HG02759 (cell line): Measurements from ENCODE around the gene NPIPA1.
"Not testable (repeated sequence)": the region's sequence is repeated elsewhere in the genome, so short reads cannot be mapped to it uniquely, and the experiment has no call there.

Experiments
- ATAC-seq: cut with Tn5 transposase; IDR thresholded peaks from one replicate; pipeline ENCODE4 v1.9.1; 2021; ENCODE audit warnings: mild to moderate bottlenecking, moderate library complexity; ENCODE audit not compliant: unreplicated experiment

NPIPA1 gene

DNA sequence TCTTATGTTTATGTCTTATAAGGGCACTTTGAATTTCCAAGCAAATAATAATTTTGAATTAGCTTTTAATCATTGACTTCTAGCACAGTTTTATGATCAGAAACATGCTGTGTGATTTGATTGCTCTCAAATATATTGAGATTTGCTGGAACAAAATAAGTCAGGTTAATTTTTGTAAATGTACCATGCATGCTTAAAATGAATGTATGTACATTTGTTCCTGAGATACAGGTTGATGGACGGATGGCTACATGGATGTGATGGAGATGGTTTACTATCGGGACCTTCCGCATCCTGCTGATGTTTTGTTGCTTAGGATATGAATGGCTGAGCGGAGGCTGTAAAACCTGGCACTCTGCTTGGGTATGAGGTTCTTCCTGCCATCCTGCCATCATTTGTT, at the start of gene NPIPA1:
Gene NPIPA1, plus strand, starts transcription at position 301 of the 400 bp plus-strand sequence. Its CDS starts 0 bp downstream, at position 301.
- not testable (repeated sequence) for ATAC-seq

DNA sequence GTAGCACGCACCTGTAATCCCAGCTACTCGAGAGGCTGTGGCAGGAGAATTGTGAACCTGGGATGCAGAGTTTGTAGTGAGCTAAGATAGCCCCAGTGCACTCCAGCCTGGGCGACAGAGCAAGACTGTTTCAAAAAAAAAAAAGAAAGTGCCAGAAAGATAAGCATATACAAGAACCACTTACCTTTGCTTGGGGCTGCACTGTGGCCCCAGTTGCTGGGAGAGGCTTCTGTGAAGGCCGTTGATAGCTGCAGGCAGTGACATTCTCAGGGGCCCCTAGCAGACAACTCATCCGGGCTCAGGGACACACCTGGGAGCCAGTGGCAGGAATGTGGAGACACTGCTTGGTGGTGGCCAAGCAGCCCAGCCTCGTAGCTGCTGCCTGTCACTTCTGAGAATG, 45.1 kb upstream of the NPIPA1 start:
- not testable (repeated sequence) for ATAC-seq

DNA sequence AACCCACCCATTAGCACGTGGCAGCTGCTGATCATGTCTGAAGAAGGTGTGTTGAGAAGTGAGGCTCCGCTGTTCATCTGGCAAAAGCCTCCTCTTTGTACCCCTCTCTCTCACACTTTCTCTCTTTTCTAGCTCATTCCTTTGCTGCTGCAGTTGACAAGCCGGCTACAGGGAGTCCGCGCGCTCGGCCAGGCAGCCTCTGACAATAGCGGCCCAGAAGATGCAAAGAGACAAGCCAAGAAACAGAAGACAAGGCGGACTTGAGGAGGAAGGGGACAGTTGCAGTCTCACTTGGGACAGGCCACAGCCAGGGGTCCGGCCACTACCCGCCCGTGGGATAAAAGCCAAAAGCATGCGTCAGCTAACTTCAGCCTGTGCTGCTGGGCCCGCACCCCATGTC, 41.9 kb upstream of the NPIPA1 start:
- ATAC-seq = not testable (repeated sequence)

DNA sequence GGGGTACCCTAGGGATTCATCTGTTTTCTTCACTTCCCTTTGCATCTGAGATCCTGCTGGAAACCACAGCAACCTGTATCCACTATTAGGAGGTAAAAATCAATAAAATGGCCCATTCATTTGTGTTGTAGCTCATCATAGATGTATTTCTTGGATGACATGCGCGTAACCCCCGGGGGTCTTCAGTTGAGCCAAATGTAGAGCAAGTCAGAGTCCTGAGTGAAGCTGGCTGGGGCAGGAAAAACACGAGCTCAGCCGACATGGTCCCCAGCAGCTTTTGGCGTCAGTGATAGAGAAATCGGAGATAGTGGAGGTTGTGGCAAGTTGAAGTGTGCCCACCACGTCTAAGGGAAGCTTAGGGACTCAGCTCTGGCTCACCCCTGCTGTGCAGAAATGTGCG, 41.2 kb upstream of the NPIPA1 start:
- not testable (repeated sequence) for ATAC-seq

DNA sequence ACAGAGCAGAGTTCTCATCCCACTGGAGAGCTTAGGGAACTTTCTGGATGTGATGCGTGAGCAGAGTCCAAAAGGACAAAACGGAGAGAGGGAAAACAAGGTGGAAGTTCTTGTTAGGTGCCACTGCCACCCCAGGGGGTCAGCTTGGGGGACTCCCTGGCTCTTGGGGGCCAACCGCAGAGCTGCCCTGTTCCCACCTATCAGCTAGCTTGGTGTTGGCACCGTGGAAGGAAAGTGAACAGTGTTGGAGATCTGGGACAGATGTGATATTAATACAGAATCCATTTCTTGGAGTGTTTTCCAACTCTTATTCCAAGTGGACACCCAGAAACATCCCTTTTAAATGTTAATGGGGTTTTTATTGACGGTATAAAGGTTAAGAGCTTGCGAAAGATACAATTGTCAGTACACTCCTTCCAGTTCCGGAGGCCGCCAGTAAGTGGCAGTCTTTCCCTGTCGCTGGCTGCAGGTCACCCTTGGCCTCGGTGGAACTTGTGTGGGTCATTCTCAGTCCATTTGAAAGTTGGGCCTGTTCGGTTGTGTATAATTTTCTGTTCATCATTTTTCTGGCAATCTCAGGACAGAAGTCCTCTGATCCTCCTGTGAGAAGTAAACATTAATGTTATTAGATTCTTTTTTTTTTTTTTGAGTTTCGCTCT, 40.1 kb upstream of the NPIPA1 start:
- not testable (repeated sequence) for ATAC-seq

DNA sequence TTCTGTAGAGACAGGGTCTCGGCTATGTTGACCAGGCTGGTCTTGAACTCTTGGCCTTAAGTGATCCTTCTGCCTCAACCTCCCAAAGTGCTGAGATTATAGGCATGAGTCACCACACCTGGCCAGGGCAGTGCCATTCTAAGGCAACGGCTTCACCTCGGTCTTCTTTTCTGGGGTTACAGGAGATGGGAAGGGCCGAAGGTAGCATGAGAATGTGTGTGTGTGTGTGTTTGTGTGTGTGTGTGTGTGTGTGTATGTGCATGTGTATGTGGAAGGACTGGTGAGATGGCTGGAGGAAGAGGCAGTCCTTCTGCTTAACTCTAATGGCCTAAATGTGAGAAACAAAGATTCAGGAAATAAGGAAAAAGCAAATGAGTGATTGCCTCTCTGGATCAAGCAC, 39.1 kb upstream of the NPIPA1 start:
- not testable (repeated sequence) for ATAC-seq

DNA sequence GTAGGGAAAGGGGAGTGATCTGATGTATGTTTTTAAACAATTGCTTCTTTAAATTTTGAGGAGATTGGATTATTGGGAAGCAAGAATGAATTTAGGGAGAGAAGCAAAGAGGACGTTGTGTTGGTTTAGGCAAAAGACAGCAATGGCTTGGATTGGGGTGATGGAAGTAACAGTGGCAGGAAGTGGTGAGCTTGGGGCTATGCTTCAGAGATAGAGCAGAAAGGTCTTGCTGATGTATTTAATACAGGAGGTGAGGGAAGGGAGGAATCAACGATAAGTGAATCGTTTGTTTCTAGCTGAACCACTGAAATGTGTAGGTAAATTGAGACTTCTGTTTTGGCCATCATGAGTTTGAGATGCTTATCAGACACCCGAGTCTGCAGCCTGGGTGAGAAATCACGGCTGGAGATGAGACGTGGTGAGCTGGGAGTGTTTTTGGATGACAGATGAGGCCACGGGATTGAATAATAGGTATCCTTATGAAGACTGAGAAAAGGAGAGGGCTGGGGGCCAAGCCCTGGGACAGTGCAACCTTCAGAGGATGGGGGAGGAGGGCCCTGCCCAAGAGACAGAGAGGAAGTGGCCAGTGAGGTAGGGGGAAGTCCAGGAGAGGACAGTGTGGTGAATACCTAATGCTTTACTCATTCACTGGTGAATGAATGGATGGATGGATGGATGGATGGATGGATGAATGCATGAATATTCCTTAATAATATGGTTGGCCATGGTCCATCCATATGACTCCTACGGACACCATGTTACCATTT, 33.9 kb upstream of the NPIPA1 start:
- peak; percentile 43 for ATAC-seq

DNA sequence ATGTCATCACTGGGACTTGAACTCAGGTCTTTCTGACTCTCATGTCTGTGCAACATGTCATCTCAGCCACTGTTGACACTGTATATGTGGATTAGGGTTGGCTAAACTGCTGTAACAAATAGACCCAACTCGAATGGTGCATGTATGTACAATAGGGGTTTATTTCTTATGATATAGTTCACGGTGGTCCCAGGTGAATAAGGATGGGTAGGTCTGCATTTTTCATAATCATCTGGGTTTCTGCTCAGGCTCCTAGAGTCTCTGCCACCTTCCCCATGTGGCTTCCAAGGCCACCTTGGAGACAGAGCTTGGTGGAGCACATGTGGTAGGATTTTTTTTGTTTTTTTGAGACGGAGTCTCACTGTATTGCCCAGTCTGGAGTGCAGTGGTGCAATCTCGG, 27.5 kb upstream of the NPIPA1 start:
- not testable (repeated sequence) for ATAC-seq

DNA sequence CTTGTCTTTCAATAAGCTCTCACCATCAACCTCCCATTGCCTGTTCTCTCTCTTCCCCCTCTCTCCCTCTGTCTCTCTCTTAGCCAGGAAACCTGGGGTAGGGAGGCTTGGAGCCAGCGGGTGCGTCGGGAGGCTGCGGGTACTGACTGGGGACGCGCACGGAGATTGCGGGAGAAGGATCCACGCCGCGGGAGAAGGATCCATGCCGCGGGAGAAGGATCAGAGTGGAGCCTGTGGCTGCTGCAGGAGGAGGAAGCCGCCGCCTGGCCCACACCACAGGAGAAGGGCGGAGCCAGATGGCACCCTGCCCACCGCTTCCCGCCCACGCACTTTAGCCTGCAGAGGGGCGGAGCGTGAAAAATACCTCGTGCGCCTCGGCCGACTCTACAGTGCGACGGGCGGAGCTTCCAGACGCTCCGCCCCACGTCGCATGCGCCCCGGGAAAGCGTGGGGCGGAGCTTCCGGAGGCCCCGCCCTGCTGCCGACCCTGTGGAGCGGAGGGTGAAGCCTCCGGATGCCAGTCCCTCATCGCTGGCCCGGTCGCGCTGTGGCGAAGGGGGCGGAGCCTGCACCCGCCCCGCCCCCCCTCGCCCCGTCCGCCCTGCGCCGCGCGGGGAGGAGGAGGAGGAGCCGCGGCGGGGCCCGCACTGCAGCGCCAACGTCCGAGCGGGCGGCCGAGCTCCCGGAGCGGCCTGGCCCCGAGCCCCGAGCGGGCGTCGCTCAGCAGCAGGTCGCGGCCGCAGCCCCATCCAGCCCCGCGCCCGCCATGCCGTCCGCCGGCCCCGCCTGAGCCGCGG, 26.2 kb upstream of the NPIPA1 start:
- ATAC-seq = peak; percentile 56

DNA sequence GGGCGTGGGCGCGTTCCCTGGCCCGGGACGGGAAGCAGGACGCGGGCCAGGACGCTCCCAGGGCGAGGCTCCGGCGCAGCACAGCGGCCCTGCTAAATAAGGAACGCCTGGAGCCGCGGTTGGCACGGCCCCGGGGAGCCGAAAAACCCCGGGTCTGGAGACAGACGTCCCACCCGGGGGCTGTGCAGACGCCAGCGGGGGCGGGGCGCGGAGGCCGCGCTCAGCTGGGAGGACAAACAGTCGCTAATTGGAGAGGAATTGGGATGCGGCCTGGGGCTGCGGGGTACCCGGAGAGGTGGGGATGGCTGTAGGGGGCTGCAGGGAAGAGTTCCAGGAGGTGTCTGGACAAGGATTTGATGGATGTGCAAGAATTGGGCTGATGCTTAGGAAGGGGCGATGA, 25.3 kb upstream of the NPIPA1 start:
- ATAC-seq = not testable (repeated sequence)

DNA sequence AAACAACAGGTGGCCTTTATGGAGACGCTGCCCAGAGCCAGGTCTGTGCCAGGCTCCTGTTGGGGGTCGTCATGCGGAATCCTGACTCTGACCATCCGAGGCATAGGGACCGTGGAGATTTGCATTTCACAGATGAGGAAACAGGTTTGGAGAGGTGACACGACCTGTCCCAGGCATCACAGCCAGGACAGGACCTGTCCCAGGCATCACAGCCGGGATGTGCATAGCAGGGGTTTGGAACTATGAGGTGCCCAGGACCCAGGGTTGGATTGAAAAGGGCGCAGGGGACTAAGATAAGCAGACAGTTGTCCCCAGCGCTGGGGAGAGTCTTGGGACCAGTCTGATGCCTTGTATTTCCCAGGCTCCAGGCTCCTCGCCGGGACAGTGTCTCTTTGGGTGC, 24.7 kb upstream of the NPIPA1 start:
- not testable (repeated sequence) for ATAC-seq

DNA sequence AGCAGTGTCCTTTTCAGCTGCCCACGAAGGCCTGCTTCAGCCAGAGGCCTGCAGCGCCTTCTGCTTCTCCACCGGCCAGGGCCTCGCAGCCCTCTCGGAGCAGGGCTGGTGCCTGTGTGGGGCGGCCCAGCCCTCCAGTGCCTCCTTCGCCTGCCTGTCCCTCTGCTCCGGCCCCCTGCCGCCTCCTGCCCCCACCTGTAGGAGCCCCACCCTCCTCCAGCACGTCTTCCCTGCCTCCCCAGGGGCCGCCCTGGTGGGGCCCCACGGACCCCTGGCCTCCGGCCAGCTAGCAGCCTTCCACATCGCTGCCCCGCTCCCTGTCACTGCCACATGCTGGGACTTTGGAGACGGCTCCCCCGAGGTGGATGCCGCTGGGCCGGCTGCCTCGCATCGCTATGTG, 18.7 kb upstream of the NPIPA1 start:
- not testable (repeated sequence) for ATAC-seq

DNA sequence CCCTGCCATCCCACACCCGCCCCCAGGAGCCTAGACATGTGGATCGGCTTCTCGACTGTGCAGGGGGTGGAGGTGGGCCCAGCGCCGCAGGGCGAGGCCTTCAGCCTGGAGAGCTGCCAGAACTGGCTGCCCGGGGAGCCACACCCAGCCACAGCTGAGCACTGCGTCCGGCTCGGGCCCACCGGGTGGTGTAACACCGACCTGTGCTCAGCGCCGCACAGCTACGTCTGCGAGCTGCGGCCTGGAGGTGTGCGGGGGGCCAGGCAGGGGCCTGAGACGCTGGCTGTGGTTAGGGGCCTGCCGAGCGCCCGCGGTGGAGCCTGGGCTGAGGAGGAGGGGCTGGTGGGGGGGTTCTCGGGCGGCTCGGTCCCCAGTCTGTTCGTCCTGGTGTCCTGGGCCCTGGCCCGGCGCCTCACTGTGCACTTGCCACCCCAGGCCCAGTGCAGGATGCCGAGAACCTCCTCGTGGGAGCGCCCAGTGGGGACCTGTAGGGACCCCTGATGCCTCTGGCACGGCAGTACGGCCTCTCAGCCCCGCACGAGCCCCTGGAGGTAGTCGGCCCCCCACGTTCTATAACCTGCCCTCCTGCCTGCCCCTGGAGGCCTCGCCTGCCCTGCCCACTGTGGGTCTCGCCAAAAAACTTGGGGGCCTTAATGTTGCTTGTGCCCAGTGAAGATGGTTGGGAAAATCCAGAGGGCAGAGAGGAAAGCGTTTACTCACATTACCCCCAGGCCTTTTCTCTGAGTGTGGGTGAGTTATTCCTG, 17.2 kb upstream of the NPIPA1 start:
- ATAC-seq = not testable (repeated sequence)

DNA sequence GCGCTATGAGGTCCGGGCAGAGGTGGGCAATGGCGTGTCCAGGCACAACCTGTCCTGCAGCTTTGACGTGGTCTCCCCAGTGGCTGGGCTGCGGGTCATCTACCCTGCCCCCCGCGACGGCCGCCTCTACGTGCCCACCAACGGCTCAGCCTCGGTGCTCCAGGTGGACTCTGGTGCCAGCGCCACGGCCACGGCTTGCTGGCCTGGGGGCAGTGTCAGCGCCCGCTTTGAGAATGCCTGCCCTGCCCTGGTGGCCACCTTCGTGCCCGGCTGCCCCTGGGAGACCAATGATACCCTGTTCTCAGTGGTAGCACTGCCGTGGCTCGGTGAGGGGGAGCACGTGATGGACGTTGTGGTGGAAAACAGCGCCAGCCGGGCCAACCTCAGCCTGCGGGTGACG, 15.0 kb upstream of the NPIPA1 start:
- ATAC-seq = not testable (repeated sequence)

DNA sequence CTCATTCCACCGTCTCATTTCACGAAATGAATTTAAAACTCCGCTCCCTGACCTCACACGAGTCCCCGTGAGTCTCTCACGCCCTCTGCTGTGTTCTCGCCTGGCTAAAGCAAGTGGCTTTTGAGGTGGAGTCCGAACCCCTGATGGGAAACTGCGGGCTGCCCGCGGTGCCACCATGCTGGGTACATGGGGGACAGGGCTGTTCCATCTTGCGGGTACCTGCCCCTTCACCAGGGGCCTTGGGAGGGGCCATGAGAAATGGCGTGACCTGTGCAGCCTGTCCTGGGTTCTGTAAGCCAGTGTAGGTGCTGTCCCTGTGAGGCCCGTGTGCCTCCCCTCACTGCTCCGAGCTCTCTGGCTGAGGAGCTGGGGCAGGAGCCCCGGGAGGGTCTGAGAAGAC, 14.3 kb upstream of the NPIPA1 start:
- not testable (repeated sequence) for ATAC-seq

DNA sequence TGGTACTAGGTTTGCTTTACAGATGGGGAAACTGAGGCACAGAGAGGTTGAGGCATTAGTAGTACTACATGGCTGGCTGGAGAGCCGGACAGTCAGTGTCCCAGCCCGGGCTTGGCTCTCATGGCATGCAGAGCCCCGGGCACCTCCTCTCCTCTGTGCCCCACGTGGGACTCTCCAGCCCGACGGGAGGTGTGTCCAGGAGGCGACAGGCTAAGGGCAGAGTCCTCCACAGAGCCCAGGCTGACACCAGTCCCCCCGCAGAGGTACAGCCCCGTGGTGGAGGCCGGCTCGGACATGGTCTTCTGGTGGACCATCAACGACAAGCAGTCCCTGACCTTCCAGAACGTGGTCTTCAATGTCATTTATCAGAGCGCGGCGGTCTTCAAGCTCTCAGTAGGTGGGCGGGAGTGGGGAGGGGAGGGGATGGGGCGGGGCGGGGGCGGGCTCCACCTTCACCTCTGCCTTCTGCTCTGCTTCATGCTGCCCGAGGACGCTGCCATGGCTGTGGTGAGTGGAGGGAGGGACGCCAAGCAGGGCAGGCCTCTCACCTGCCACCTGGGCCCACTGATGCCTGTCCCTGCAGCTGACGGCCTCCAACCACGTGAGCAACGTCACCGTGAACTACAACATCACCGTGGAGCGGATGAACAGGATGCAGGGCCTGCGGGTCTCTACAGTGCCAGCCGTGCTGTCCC, 13.7 kb upstream of the NPIPA1 start:
- ATAC-seq = not testable (repeated sequence)

DNA sequence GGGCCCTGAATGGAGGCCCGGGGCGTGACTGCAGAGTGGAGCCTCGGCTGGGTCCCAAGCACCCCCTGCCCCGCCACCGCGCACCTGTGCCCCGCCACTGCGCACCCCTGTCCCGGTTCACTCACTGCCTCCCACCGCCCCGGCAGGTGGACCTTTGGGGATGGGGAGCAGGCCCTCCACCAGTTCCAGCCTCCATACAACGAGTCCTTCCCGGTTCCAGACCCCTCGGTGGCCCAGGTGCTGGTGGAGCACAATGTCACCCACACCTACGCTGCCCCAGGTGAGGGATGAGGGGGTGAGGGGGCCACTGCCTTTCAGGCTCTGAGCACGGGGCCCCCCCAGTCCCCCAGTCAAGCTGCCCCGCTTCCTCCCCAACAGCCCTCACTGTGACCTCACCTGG, 12.9 kb upstream of the NPIPA1 start:
- not testable (repeated sequence) for ATAC-seq

DNA sequence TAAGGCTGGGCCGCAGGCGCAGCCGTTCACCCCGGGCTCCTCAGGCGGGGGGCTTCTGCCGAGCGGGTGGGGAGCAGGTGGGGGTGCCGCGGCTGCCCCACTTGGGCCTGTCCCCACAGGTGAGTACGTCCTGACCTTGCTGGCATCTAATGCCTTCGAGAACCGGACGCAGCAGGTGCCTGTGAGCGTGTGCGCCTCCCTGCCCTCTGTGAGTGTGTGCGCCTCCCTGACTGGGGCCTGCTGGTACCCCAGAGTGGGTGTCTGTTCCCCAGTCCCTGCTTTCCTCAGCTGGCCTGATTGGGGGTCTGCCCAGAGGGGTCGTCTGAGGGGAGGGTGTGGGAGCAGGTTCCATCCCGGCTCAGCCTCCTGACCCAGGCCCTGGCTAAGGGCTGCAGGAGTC, 12.3 kb upstream of the NPIPA1 start:
- not testable (repeated sequence) for ATAC-seq

DNA sequence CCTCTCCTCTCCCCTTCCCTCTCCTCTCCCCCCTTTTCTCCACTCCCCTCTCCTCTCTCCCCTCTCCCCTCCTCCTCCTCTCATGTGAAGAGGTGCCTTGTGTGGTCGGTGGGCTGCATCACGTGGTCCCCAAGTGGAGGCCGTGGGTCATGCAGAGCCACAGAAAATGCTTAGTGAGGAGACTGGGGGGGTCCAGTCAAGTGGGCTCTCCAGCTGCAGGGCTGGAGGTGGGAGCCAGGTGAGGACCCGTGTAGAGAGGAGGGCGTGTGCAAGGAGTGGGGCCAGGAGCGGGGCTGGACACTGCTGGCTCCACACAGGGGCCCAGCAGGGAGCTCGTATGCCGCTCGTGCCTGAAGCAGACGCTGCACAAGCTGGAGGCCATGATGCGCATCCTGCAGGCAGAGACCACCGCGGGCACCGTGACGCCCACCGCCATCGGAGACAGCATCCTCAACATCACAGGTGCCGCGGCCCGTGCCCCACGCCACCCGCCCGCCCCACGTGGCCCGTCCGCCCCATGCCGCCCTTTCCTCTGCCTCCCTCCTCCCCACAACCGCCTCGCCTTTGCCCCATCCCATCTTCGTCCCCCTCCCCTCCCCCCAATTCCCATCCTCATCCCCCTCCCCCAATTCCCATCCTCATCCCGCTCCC, 9.1 kb upstream of the NPIPA1 start:
- not testable (repeated sequence) for ATAC-seq

DNA sequence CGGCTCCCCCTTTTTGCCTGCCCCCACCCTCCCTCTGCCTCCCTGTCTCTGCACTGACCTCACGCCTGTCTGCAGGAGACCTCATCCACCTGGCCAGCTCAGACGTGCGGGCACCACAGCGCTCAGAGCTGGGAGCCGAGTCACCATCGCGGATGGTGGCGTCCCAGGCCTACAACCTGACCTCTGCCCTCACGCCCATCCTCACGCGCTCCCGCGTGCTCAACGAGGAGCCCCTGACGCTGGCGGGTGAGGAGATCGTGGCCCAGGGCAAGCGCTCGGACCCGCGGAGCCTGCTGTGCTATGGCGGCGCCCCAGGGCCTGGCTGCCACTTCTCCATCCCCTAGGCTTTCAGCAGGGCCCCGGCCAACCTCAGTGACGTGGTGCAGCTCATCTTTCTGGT, 8.1 kb upstream of the NPIPA1 start:
- not testable (repeated sequence) for ATAC-seq
